ENCODE results near the gene TTLL11.

GRCh38 chr9:122039234-122039633, 53.9 kb downstream of the TTLL11 start:
- no peak for TF ChIP-seq POLR2A (IDR thresholded peaks at IDR 0.05)
- TF ChIP-seq, protein P1, sequence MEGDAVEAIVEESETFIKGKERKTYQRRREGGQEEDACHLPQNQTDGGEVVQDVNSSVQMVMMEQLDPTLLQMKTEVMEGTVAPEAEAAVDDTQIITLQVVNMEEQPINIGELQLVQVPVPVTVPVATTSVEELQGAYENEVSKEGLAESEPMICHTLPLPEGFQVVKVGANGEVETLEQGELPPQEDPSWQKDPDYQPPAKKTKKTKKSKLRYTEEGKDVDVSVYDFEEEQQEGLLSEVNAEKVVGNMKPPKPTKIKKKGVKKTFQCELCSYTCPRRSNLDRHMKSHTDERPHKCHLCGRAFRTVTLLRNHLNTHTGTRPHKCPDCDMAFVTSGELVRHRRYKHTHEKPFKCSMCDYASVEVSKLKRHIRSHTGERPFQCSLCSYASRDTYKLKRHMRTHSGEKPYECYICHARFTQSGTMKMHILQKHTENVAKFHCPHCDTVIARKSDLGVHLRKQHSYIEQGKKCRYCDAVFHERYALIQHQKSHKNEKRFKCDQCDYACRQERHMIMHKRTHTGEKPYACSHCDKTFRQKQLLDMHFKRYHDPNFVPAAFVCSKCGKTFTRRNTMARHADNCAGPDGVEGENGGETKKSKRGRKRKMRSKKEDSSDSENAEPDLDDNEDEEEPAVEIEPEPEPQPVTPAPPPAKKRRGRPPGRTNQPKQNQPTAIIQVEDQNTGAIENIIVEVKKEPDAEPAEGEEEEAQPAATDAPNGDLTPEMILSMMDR (IDR thresholded peaks at IDR 0.05), result no peak

Data from uterus (tissue), 2 donors.